Brain microvascular endothelial cell (primary cell): ENCODE data around the gene MELTF.

Source experiments
- DNase-seq: peaks from one replicate; pipeline ENCODE4 v3.0.0-alpha.2; 2020
- H3K27ac ChIP-seq: fragments of 250-450 bp; sonication (Bioruptor Pico); 2 replicates; pipeline ENCODE4 v1.5.1; 2020; ENCODE audit warnings: mild to moderate bottlenecking, moderate library complexity
- H3K27me3 ChIP-seq: fragments of 250-450 bp; sonication (Bioruptor Pico); replicated peaks from 2 replicates; pipeline ENCODE4 v1.5.1; 2020; ENCODE audit warnings: mild to moderate bottlenecking
- H3K36me3 ChIP-seq: fragments of 250-450 bp; sonication (Bioruptor Pico); replicated peaks from 2 replicates; pipeline ENCODE4 v1.5.1; 2020; ENCODE audit warnings: mild to moderate bottlenecking
- H3K4me3 ChIP-seq: 2 replicates; pipeline ENCODE4 v1.5.1; 2011; ENCODE audit warnings: low read depth, mild to moderate bottlenecking, control low read depth, low read length, moderate library complexity
- in situ Hi-C: cut with HindIII; loops from 2 replicates; pipeline ENCODE4 v1.10.0; 2017; ENCODE audit warnings: low sequenced_read_pairs, low pct_ligation_motif_present
- TF ChIP-seq, protein P1 (sequence below): IDR thresholded peaks from 2 replicates; pipeline ENCODE4 v1.5.1; 2011; ENCODE audit warnings: low read depth, mild to moderate bottlenecking, moderate library complexity, low read length, control low read depth, inconsistent platforms; ENCODE audit errors: missing control alignments

The MELTF gene

DNA sequence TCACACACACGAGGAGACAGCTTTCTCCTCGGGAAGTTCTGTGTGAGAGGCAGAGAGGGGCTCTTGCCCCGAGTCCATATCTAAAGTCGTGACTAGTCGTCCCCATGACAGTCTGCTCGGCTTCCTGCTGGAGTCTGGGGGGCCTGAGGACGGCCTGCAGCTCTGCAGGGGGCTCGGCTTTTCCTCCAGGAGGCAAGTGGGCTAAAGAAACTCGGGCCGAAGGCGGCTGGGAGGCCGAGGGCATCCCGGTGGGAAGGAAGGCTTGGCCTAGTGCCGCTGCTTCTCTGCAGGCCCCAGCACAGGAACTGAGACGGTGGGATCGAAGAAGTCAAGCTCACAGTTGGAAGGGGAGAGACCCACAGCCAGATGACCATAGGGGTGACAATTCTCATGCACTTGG, 35.6 kb downstream of the MELTF start:
- in situ Hi-C loops, result no loop called here
- no peak overlapping the region for H3K27ac ChIP-seq
- TF ChIP-seq, protein P1, sequence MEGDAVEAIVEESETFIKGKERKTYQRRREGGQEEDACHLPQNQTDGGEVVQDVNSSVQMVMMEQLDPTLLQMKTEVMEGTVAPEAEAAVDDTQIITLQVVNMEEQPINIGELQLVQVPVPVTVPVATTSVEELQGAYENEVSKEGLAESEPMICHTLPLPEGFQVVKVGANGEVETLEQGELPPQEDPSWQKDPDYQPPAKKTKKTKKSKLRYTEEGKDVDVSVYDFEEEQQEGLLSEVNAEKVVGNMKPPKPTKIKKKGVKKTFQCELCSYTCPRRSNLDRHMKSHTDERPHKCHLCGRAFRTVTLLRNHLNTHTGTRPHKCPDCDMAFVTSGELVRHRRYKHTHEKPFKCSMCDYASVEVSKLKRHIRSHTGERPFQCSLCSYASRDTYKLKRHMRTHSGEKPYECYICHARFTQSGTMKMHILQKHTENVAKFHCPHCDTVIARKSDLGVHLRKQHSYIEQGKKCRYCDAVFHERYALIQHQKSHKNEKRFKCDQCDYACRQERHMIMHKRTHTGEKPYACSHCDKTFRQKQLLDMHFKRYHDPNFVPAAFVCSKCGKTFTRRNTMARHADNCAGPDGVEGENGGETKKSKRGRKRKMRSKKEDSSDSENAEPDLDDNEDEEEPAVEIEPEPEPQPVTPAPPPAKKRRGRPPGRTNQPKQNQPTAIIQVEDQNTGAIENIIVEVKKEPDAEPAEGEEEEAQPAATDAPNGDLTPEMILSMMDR, result no peak
- H3K36me3 ChIP-seq, result no peaks in the 10 kb centered on the region
- H3K27me3 ChIP-seq, result no peaks in the 10 kb centered on the region
- H3K4me3 ChIP-seq, result no peak overlapping the region
- DNase-seq, result no peak

DNA sequence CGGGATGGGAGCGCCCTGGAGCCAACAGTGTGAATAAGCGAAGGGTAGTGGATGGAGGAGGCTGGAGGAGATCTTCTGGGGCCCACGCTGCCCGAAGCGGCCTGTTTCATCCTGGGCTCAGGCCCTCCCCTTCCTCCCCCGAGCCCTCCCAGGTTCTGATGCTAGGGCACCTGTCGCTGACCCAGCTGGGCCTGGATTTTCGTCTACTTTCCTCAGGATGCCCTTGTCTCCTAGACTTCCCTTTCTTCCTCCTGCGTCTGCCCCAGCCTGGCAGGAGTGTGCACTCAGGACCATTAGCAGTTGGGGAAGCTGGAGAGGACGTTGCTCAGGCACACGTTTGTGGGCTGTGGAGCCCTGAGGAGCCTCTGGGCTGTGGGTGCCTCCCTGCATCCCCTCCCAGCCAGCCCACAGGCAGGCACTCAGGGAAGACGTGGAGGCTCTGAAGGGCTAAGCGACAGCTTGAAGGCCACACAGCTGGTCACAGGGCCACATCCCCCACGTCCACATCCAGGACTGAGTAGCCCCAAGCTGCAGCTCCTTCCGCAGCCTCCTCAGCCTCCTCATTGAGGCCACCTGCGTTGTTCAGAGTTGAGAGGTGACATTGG, 37.1 kb downstream of the MELTF start:
- Histone ChIP-seq H3K36me3 (no peaks in the 10 kb centered on the region), H3K4me3 (no peak overlapping the region), H3K27ac (no peak overlapping the region), H3K27me3 (no peaks in the 10 kb centered on the region)
- DNase-seq, result no peak
- in situ Hi-C loops, result no loop called here
- TF ChIP-seq, protein P1, result no peak

DNA sequence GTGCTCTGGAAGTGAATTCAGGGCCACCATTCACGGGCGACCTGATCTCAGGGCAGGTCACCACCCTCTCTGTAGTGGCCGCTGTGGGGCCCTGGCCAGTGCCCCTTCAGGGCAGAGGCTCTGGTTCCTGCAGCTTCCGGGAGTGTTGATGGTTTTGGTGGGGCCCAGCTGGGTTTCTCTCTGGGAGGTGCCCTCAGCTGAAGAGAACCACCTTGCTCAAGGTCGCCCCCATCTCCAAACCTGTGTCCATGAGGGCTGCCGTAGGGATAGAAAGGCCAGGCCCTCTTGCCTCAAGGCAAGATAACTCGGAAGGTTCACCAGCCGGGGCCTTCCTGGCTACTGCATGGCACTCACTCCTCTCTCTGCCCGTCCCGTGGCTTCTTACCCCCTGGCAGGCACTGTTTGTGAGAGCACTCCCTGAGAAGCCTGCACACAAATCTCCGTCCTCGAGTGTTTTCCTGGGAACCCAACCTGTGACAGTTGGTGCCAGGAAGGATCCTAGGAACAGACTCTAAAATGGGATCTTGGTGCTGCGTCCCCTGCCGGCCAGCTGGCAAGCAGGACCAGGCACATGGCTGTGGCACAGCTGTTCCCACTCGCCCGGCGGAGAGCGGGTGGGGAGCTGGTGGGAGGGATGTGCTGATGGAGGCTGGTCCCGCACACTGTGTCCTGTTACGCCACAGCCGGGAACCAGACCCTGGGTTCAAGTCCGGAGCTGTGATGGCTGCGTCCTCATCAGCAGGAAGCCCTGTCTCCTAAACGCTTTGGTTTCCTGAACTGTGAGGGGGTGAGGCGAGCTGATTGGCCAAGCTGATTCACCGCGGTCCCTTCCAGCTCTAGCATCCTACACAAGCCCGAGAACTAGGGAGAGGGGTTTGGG, 37.8 kb downstream of the MELTF start:
- in situ Hi-C loops, result no loop called here
- DNase-seq, result no peak
- Histone ChIP-seq H3K27ac (no peak overlapping the region), H3K4me3 (no peak overlapping the region), H3K36me3 (no peaks in the 10 kb centered on the region), H3K27me3 (no peaks in the 10 kb centered on the region)
- TF ChIP-seq, protein P1, result no peak

GRCh38 chr3:196990601-196991007, 39.0 kb downstream of the MELTF start:
- no peaks in the 10 kb centered on the region for H3K27me3 ChIP-seq
- in situ Hi-C loops, result no loop called here
- DNase-seq, result no peak
- H3K36me3 ChIP-seq, result no peaks in the 10 kb centered on the region
- TF ChIP-seq, protein P1, result no peak
- H3K4me3 ChIP-seq, result no peak overlapping the region
- no peak overlapping the region for H3K27ac ChIP-seq

DNA sequence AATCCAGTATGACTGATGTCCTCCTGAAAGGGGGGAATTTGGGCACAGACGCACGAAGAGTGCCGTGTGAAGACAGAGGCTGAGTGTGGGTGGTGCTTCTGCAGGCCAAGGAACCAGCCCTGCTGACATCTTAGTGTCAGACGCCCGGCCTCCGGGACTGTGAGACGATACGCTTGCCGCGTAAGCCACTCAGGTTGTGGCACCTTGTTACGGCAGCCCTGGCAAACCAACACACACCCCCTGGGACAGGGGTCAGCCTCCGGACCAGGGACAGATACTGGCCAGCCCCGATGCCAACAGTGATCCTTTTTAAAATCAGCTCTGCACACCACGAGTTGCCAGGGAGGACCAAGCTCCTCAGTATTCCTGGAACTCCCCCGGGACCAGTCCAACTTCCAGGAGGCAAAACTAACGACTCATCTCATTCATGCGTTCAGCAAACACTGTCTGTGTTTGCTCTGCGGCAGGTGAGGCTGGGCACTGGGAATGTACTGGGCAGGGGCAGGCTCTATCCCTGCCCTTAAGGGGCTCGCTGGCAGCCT, 39.8 kb downstream of the MELTF start:
- no peak for DNase-seq
- TF ChIP-seq, protein P1, result no peak
- H3K27me3 ChIP-seq, result no peaks in the 10 kb centered on the region
- in situ Hi-C loops, result no loop called here
- H3K4me3 ChIP-seq, result no peak overlapping the region
- H3K36me3 ChIP-seq, result no peaks in the 10 kb centered on the region
- H3K27ac ChIP-seq, result no peak overlapping the region
